GM19455 (cell line): ENCODE data around the gene TYK2.
"Not testable (repeated sequence)": the region's sequence is repeated elsewhere in the genome, so short reads cannot be mapped to it uniquely, and the experiment has no call there.

Source experiments
- ATAC-seq: cut with Tn5 transposase; IDR thresholded peaks from one replicate; pipeline ENCODE4 v1.9.1; 2021; ENCODE audit not compliant: unreplicated experiment

The TYK2 gene

DNA sequence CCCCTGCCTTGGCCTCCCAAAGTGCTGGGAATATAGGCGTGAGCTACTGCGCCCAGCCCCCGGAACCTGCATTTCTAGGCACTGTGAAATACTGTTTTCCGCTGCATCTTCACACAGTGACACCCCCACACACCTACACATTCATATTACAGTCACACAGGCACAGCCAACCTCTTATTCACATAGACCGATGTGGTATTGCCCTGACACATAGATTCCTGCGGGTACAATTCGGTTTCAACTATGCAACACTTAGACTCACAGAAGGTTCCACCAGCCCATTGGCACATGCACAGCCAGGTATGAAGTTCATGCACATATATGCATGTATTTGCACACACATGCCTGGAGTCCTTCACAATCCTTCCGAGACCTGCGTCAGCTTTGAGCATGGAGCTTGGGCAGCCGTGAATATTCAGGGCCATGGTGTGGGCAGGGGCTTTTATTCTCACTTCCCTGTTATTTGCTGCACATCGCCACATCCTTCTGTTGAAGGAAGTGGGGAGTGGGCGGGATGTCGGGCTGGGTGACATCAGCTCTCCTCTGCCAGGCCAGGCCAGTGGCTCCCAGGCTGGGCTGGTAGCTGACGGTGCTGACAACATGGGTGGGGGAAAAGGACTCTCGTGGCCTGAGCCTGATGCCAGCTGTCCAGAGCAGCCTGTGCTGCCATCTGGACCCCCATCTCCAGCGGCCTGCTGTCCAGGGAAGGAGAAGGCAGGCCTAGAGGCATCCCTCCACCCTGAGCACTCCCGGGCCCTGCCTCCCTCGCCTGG is 28.3 kb upstream of the TYK2 start:
- ATAC-seq = no peak

DNA sequence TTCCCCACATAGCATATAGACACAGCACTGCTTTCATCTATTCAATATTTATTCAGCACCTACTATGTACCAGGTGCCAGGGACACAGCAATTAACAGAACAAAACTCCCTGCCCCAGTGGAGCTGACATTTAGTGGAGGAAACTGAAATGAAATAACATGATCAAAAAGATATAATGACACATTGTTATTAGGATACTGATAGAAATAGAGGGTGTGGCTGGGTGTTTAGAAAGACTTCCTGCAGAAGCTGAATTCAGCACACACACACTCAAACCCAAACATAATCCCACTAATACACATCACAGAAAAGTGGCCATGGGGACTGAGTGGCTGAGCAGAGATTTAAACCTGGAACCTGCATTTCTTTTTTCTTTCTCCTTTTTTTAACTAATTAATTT is 26.7 kb upstream of the TYK2 start:
- no peak for ATAC-seq

DNA sequence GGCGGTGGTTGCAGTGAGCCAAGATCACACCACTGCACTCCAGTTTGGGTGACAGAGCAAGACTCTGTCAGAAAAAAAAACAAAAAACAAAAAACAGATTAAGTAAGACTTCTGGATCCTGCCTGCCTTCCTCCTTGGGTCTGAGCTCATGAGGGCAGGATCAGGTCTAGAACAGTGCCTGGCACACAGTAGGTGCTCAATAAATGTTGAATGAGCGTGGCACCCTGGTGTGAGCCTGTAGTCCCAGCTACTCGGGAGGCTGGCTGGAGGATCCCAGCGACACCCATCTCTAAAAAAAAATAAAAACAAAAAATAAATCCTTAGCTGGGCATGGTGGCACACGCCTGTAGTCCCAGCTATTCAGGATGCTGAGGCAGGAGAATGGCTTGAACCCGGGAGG is 25.8 kb upstream of the TYK2 start:
- no peak for ATAC-seq

DNA sequence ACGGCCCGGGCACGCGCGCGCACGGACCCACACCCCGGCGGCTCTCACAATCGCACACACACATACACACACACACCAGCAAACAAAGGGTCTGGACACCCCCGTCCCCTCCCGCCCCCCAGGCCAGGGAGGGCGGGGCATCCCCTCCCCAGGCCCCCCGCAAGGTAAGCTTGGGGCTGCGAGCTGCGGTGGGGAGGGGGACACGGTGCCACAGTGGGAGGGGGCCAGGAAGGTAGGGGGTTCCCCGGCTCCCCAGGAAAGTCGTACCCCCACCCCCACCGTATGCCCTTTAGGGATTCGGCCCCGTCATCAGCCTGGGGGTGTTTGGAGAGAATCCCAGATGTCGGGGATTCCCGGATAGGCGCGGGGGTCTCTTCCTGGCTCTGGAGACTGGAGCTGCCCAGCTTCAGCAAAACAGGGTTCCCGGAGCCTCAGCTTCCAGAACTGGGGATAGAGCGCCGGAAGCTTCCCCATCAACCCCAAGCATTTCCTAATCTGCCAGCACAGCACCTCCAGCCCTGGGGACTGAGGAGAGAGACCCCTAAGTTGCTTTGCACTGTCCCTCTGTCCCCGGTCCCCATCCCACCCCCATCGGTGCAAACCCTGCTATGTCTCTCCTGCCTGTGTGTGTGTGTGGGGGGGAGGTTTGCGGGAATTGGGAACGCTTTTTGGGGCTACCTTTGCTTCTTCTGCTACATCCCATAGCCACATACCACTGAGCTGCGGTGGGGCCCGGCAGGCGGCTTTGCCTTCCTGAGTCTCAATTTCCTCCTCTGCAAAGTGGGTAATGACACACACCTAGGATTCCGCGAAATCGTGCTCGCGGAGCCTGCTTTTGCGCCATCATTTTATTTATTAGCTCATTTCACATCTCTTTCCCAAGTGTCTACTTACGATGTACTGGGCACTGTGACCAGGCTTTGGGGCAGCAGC is 24.8 kb upstream of the TYK2 start:
- ATAC-seq = no peak

DNA sequence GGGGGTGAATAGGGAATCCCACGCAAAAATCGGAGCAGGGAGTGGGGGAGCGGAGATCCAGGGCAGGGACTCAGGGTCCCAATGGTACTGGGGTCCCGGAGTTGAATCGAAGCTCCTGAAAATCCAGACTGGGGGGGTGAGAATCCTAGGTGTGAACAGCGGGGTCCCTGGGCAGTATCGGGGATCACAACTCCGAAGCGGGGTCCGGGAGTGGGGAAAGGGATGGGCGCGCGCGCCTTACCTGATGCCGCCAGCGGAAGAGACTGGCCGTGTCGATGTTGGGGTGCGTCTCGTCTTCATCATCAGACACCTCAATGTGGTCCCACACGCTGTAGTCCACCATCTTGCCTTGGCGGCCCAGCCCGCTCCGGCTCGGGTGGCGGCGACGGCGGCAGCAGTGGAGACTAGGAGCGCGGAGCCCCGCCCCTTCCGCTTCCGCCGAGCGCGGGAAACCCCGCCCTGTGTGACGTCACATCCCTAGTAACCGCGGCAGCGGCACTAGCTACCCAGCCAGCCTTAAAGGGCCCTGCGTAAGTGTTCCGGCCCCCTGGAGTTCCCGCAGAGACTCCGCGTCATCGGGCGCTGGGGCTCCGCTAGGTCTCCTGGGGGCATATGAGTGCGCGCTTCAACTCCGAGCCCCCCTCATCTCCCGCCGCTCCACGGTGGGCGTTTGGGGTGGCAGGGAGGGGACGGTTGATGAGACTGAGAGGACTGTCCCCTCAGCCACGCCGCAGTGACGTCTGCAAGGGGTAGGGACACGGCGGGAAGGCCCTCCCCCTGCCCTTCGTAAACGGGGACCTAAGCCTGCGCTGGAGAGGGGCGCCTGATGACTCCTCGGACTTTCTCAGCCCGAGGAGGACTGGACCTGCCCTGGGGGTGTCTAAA is 23.0 kb upstream of the TYK2 start, which contains the start of gene CDC37:
Gene CDC37, minus strand, starts transcription at position 406 of the 885 bp plus-strand sequence. Its CDS starts 63 bp downstream, at position 343.
- peak; percentile 76 for ATAC-seq

DNA sequence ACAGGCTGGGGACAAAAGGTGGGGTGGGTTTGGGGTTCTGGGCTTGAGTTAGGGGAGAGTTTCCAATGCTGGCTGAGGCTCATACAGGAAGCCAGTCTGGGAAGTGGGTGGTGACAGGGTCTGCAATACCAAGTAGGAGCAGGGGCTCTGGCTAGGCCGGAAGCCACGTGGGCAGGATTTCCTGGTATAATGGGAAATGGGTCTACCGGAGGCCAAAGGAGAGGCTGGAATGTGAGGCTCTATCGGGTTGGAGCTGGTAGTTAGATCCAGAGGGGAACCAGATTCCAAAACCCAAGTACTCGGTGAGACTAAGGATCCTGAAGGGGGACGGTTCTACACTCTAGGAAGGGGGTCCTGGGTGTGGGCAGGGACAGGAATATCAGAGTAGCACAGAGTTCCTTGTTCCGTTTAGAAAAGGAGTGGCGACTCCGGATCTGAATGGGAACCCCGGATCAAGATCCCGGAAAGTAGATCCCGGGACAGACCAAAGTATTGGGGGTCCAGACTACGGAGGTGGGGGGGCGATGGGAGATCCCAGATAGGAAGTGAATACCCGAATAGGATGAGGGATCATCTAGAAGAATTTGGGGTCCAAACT is 22.2 kb upstream of the TYK2 start:
- ATAC-seq = no peak

DNA sequence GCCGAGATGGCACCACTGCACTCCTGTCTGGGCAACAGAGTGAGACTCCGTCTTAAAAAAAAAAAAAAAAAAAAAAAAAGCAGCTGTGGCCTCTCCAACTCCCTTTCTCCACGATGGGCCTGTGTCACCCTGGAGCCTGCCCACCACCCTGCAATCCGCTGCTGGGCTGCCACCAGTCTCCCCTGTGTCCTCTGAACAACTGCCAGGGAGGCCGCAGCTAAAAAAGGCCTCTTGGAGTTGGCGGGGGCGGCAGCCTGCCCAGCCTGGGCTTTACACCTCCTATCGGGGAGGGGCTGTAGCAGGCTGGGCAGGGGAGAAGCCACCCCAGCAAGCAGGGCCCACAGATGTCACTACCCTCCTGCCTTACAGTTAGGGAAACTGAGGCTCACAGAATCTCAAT is 19.5 kb upstream of the TYK2 start:
- no peak for ATAC-seq

DNA sequence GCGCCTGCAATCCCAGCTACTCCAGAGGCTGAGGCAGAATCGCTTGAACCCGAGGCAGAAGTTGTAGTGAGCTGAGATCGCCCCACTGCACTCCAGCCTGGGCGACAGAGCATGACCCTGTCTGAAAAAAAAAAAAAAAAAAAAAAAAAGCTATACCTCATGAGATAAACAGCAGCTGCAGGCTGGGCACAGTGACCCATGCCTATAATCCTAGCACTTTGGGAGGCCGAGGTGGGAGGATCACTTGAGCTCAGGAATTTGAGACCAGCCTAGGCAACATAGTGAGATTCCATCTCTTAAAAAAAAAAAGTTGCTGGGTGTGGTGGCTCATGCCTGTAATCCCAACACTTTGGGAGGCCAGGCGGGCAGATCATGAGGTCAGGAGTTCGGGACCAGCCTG is 19.0 kb upstream of the TYK2 start:
- not testable (repeated sequence) for ATAC-seq

DNA sequence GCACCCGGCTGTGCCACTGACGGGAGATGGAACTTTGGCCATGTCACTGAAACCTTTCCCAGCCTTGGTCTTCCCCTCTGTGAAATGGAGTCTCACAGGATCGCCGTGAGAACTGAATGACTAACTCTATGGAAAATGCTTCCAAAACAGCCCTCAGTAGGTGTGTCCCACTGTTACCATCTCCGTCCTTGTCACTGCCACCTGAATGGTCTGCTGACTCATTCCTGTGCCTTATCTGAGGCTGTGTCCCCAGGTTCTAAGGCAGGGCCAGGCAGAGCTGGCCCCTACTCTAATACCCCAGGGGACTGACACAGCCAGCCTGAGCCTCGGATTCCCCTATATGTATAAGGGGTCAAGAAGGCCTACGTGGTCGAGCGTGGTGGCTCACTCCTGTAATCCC is 18.4 kb upstream of the TYK2 start:
- no peak for ATAC-seq

DNA sequence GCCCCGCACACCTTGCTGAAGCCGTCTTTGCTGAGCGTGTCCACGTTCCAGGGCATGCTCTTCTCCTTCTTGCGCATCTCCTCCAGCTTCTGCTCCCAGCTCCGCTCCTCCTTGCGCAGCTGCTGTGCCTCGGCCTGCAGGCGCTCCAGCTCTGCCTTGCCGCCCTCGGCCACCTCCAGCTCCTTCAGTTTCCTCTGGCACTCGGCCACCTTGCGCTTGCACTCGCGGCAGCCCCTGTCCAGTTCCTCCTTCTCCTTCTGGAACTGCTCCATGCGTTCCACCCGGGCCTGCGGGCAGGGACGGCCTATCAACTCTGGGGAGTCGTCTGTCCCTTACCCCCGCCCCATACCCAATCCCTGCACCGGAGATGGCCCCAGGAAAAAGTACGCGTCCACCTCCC is 15.5 kb upstream of the TYK2 start:
- ATAC-seq = no peak

DNA sequence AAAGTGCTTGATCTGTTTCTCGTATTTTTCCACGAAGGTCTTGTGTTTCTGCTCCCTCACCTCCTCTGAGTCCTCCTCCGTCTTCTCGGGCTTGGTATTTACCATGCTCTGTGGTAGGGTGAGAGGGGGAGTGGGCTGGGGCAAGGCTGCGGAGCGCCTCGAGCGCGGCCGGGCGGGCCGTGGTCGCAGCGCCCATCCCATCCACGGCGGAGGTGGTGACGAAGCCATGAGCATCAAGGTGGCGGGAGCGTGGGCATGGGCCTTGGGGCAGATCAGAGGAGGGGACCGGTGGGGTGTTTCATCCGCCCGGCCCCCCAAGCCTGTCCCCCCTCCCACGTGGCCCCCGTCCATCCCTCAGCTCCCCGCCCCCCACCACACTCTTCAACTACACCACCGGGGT is 15.1 kb upstream of the TYK2 start:
- ATAC-seq = no peak

DNA sequence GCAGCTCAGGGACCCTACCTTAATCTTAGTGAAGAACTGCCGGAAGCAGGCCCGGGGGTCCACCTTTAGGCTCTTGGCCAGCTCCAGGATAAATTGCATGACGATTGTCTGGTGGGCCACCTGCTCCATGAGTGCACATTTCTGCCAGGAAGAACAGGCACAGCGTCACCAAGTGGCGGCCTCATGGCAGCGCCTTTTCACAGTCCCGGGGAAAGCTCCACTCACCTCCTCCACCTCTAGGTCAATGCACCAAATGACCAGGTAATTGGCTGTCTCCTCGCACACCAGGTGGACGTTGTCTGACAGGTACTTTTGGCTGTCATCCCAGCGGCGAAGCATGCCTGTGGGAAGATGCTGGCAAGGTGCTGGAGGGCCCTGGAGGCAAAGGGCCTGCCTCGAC is 14.6 kb upstream of the TYK2 start:
- ATAC-seq = no peak

DNA sequence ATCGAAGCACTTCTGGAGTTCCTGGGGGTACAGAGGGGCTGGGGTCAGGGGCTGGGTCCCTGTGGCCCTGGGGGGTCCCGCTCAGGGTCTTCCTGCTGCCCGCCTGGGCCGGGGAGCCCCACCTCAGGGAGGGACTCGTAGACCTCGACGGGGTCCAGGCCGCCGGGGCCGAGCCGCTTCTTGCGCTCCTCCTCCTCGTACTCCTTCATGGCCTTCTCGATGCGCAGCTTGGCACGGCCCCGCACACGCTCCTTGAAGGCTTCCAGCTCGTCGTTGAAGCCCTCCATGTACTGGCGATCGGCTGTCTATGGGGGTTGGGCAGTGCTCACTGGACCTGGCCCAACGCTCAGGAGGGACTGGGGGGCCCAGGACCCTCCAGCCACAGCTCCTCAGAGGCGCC is 12.8 kb upstream of the TYK2 start:
- no peak for ATAC-seq

DNA sequence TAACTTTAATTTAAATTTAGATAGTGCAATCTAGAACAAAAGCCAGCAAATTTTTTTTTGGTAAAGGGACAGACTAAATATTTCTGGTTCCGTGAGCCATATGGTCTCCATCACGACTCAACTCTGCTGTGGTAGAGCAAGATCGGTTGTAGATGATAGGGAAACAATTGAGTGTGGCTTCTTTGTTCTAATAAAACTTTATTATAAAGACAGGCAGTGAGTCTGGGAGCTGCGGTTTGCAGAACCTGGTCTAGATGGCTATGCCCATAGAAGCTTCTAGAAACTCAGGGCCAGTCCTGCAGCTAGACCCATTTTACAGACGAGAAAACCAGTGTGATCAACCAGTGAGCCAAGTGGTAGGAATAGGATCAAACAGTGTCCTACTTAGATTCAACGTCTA is 11.7 kb upstream of the TYK2 start:
- no peak for ATAC-seq

DNA sequence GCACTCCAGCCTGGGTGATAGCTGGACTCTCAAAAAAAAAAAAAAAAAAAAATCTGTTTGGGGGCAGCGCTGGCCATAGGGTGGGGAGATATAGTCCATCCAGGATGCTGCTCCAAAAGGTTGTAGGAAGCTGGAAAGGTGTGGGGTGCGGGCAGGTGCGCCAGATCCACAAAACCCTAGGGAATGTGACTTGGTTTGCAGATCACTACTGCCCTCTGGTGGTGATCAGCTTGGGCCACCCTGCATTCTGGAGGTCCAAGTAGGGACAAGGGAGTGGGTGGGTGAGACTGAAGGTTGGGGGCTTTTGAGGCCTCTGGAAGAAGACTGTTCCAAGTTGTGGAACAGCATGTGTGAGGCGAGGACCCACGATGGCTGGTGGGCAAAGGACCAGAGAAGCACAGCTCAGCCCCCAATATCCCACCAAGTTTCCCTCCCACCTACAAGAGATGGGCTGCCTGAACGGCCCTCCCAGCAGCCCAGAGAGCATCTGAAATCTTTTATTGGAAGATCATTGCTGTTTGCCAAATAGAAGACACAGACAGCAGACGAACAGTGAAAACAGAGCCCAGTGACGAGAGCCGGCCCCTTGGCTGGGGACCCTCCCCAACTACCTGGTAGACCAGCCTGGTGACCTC is 10.4 kb upstream of the TYK2 start:
- ATAC-seq = no peak

DNA sequence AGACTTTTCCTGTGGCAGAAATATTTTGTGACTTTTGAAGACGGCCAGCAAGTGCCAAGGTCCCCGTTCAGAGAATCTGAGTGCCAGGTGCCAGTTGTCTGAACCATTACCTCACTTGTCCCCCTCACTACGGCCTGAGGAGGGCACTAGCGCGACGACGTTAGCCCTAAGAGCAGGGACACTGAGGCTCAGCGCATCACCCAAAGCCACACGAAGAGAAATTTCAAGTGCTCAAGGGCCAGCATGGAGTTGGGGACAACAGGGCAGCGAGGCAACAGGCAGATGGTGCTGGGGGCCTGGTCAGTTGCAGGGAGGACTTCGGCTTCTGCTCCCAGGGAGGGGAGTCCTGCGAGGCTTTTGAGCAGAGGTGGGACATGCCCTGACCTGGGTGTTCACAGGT is 9.5 kb upstream of the TYK2 start:
- no peak for ATAC-seq

DNA sequence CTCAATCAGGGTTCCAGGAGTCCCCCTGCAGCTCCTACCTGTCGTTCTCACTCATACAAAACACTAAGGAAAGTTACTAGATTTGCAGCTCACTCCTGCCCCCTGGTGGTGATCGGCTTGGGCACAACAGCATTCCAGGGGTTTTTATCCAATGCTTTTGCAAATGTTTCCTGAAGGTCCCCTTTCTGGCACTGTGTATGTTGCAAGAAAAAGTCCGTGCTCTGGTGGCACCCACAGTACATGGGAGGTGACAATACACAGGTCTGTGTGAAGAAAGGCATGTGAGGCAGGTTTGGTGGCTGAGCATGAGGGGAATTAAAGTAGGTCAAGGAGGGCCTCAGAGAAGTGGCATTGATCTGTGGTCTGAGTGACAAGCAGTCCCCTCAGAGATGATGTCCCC is 8.6 kb upstream of the TYK2 start:
- ATAC-seq = no peak

DNA sequence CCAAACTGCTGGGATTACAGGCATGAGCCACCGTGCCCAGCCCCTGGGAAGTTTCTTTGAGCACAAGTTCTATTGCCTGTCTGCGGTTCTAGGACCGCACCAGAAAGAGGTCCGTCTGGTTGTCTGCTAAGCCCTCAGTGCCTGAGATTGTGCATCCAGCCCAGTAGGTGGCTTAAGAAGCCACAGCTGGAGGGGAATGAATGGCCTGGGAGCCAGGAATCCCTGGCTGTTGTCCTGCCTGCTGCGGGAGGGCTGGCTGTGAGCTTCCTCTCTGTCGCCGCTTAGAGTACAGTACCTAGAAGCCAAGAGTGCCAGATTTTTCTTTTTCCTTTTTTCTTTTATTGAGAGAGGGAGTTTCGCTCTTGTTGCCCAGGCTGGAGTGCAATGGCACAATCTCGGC is 4.2 kb upstream of the TYK2 start:
- ATAC-seq = no peak

DNA sequence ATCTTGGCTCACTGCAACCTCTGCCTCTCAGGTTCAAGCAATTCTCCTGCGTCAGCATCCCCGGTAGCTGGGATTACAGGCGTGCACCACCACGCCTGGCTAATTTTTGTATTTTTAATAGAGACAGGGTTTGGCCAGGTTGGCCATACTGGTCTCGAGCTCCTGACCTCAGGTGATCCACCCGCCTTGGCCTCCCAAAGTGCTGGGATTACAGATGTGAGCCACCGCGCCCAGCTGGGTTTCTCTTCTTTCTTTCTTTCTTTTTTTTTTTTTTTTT is 2.8 kb upstream of the TYK2 start:
- ATAC-seq = not testable (repeated sequence)

DNA sequence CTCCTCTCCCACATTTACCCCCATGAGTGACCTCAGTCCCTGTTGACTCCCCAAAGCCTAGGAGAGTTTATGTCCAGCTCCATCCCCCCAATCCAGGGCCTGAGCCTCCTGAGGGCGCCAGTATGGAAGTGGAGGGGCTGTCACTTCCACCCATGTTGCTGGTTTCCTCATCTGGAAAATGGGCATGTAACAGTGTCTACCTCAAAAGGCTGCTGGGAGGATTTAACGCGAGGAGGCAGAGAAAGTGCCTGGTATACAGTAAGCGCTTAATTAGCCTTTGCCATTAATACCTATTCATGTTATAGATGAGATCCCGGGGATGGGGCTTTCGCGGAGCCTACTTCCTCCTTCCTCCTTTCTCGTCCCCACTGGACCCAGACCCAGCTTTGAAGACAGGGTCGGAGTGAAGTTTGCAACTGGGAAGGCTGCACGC is 476 bp downstream of the TYK2 start:
- no peak for ATAC-seq

DNA sequence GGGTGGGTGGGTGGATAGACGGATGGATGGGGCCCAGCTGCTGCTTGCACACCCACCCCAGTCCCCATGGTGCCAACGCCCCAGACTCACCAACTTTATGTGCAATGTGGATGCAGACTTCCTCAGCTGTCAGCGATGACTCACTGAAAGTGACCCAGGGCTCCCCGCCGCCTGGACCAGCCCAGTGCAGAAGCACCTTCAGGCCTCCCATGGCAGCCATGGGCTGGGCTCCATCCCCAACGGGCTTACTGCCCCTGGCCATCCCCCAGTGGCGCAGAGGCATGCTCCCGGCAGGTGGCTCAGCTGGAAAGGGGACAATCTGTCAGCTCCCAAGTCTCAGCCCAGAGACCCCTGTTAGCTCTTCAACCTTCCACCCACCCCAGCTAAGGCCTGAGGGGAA is 2.2 kb downstream of the TYK2 start:
- no peak for ATAC-seq
